Measurements from ENCODE around the gene EXO1. TPM values are rescaled to one million over a fixed set of nuclear protein-coding genes. Genes with fewer than 3 reads are reported as not detected.

Gene EXO1
- polyA plus RNA-seq, 1 of the 3 experiments (the other 2 are of a cell fraction), result 3.9 TPM

DNA sequence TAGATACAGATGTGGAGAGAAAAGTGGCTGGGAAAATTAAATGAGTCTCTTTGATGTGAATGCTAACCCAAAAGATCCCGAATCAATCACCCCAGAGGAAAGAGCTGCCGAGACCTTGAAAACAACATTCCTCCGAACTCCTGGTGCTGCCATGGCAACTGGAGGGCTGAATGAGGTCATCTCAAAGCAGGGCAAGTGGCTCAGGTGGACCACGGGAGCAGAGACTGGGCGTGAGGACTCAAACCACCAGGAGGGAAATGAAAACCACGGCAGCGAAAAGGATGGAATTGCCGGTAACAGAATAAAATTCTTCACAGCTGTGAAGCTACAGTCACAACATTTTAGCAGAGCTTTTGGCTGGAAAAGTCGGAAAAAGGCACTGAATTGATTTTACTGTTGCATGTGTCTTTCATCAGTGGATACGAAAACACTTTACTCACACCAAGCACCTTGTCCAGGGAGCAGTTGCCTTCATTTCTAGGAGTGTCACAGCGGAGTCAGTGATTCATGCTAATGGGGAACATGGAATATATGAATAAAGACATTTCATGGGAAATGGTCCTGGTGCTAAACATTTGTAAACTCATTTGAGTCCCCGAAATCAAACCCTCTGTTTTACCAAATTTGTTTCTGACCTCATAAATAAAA is 86.3 kb downstream of the EXO1 start:
- 71% methylated on average over 12 of the region's 12 CpGs for WGBS (ENCODE audit: low lambda C conversion rate)
- POLR2A ChIA-PET, result no interaction called here
- Histone ChIP-seq H3K9me3 (no peaks in the 10 kb centered on the region), H3K27ac (ENCODE audit: low read depth in 2 of 2, low read length in 1 of 2) (no peak overlapping the region), H4K20me1 (ENCODE audit: insufficient read depth) (no peaks in the 10 kb centered on the region), H3K4me3 (ENCODE audit: low read depth in 2 of 2, low read length in 1 of 2) (no peak overlapping the region), H3F3A (replicated peaks; ENCODE audit: insufficient read depth) (no peaks in the 10 kb centered on the region), H3K27me3 (ENCODE audit: insufficient read depth) (no peaks in the 10 kb centered on the region), H3K9me2 (no peaks in the 10 kb centered on the region), H2AFZ (ENCODE audit: low read depth) (no peak overlapping the region), H3K4me1 (ENCODE audit: control insufficient read depth in 1 of 2, insufficient read depth in 2 of 2, low read depth in 1 of 2, low read length in 1 of 2) (no peaks in the 10 kb centered on the region), H3K9ac (no peak overlapping the region), H3K4me2 (no peak overlapping the region), H3K79me2 (ENCODE audit: insufficient read depth) (no peaks in the 10 kb centered on the region), H3K36me3 (replicated peaks in 1 of 2; ENCODE audit: control insufficient read depth in 1 of 2, insufficient read depth in 2 of 2, low read length in 1 of 2) (no peaks in the 10 kb centered on the region)
- DNase-seq, result no peak
- TF ChIP-seq RAD21 (IDR thresholded peaks at IDR 0.05; ENCODE audit: low read length) (no peak), FOXJ3 (CRISPR knock-in tag; IDR thresholded peaks at IDR 0.05) (no peak), POLR2AphosphoS5 (IDR thresholded peaks at IDR 0.05; ENCODE audit: low read depth, low read length) (no peak), NFIC (IDR thresholded peaks at IDR 0.05; ENCODE audit: borderline replicate concordance) (no peak), TEAD4 (IDR thresholded peaks at IDR 0.05; ENCODE audit: borderline replicate concordance, insufficient read depth) (no peak)
- CTCF ChIA-PET, result no interaction called here

DNA sequence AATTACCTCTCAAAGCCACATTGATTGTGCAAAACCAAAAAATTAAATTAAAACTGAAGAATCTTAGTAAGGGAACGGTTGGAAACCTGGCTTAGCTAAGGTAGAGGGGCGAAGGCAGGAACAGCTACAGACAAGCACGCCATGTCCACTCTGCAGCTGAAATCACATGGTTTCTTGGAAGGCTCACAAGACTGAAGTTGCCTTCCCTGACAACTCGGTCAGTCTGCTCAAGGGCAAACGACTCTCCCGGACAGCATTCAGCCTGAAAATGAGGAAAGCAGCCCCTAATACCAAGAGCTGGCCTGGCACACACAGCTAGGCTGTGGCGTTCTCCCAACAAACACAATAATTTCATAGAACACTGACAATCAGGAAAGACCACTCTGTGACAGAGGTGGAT is 86.9 kb downstream of the EXO1 start:
- Histone ChIP-seq H3K9ac (no peak overlapping the region), H3K27ac (ENCODE audit: low read depth in 2 of 2, low read length in 1 of 2) (no peak overlapping the region), H3K36me3 (replicated peaks in 1 of 2; ENCODE audit: control insufficient read depth in 1 of 2, insufficient read depth in 2 of 2, low read length in 1 of 2) (no peaks in the 10 kb centered on the region), H2AFZ (ENCODE audit: low read depth) (no peak overlapping the region), H3K4me1 (ENCODE audit: control insufficient read depth in 1 of 2, insufficient read depth in 2 of 2, low read depth in 1 of 2, low read length in 1 of 2) (no peaks in the 10 kb centered on the region), H3K4me2 (no peak overlapping the region), H4K20me1 (ENCODE audit: insufficient read depth) (no peaks in the 10 kb centered on the region), H3K79me2 (ENCODE audit: insufficient read depth) (no peaks in the 10 kb centered on the region), H3K9me3 (no peaks in the 10 kb centered on the region), H3K27me3 (ENCODE audit: insufficient read depth) (no peaks in the 10 kb centered on the region), H3K9me2 (no peaks in the 10 kb centered on the region), H3K4me3 (ENCODE audit: low read depth in 2 of 2, low read length in 1 of 2) (no peak overlapping the region), H3F3A (replicated peaks; ENCODE audit: insufficient read depth) (no peaks in the 10 kb centered on the region)
- DNase-seq, result no peak
- no peak for TF ChIP-seq RXRA (IDR thresholded peaks at IDR 0.05; ENCODE audit: borderline replicate concordance, low read depth)
- TF ChIP-seq, protein P1, sequence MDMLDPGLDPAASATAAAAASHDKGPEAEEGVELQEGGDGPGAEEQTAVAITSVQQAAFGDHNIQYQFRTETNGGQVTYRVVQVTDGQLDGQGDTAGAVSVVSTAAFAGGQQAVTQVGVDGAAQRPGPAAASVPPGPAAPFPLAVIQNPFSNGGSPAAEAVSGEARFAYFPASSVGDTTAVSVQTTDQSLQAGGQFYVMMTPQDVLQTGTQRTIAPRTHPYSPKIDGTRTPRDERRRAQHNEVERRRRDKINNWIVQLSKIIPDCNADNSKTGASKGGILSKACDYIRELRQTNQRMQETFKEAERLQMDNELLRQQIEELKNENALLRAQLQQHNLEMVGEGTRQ (IDR thresholded peaks at IDR 0.05; ENCODE audit: borderline replicate concordance, low read depth, low read length), result no peak
- TF ChIP-seq NFIC (IDR thresholded peaks at IDR 0.05; ENCODE audit: borderline replicate concordance), result no peak
- no peak for TF ChIP-seq JUND (IDR thresholded peaks at IDR 0.05)
- 74% methylated on average over 4 of the region's 7 CpGs for WGBS (ENCODE audit: low lambda C conversion rate)
- ChIA-PET CTCF (no interaction called here), POLR2A (no interaction called here)

Other genes starting within 250 kb of the EXO1 start
- 3.0 and 4.1 TPM in 2 replicates for gene CHML, start 207.8 kb upstream of the EXO1 start, polyA plus RNA-seq (2012; rRNA removed)
- gene OPN3, start 207.8 kb upstream of the EXO1 start, polyA plus RNA-seq (2012; rRNA removed), result 7.8 and 11.0 TPM in 2 replicates
- gene WDR64, start 195.9 kb upstream of the EXO1 start, polyA plus RNA-seq (2012; rRNA removed), result not detected in 2 replicates
- not detected in 2 replicates for gene BECN2, start 109.6 kb downstream of the EXO1 start, polyA plus RNA-seq (2012; rRNA removed)
- gene MAP1LC3C, start 150.9 kb downstream of the EXO1 start, polyA plus RNA-seq (2012; rRNA removed), result 0.06 and 0.20 TPM in 2 replicates

All from SK-N-SH (cell line).